ENCODE results near the gene SLC22A2. TPM values are rescaled to one million over a fixed set of nuclear protein-coding genes. Genes with fewer than 3 reads are reported as not detected.

The SLC22A2 gene
- polyA plus RNA-seq, 3 donors, result not detected

DNA sequence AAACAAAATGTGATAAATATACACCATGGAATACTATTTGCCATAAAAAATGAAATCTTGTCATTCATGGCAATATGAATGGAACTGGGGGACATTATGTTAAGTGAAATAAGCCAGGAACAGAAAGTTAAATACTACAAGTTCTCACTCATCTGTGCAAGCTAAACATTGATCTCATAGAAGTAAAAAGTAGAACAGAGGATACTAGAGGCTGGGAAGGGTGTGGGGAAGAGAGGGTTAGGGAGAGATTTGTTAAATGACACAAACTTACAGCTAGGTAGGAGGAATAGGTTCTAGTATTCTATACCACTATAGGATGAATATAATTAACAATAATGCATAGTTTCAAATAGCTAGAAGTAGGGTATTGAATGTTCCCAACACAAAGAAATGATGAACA lies 61.0 kb downstream of the SLC22A2 start:
- Mint-ChIP-seq H3K4me3 (no peak overlapping the region), H3K36me3 (no peaks in the 10 kb centered on the region), H3K27me3 (ENCODE audit: low read depth in 3 of 3) (peaks cover 0 to 7% (median 2%) of the 10 kb centered on the region in 3 donors), H3K9me3 (peaks cover 5 to 20% (median 16%) of the 10 kb centered on the region in 7 donors), H3K4me1 (no peaks in the 10 kb centered on the region), H3K27ac (no peak overlapping the region)
- Histone ChIP-seq H3K4me1 (ENCODE audit: control insufficient read depth in 1 of 2, insufficient read depth in 2 of 2, low read length in 2 of 2) (no peaks in the 10 kb centered on the region), H3K79me2 (ENCODE audit: insufficient read depth, low read length) (no peaks in the 10 kb centered on the region), H3K27me3 (ENCODE audit: control insufficient read depth in 2 of 2, insufficient read depth in 2 of 2, low read length in 2 of 2) (no peaks in the 10 kb centered on the region), H3K9me3 (replicated peaks in 1 of 2; ENCODE audit: control insufficient read depth in 1 of 2, insufficient read depth in 1 of 2, low read length in 2 of 2) (peaks cover 0 to 3% of the 10 kb centered on the region in 2 donors), H3K4me2 (replicated peaks; ENCODE audit: extremely low read depth, low read length, poor library complexity, severe bottlenecking) (no peak overlapping the region), H4K20me1 (ENCODE audit: insufficient read depth, low read length) (no peaks in the 10 kb centered on the region), H3K4me3 (replicated peaks in 1 of 3; ENCODE audit: low read depth in 2 of 3, low read length in 3 of 3) (no peak overlapping the region), H3K27ac (ENCODE audit: low read depth in 1 of 2, low read length in 2 of 2) (no peak overlapping the region), H3K36me3 (replicated peaks in 1 of 2; ENCODE audit: control insufficient read depth in 1 of 2, insufficient read depth in 2 of 2, low read length in 2 of 2) (no peaks in the 10 kb centered on the region), H2AFZ (ENCODE audit: insufficient read depth, low read depth, low read length, poor library complexity, severe bottlenecking) (no peak overlapping the region), H3K9ac (ENCODE audit: insufficient read depth, low read length, poor library complexity, severe bottlenecking) (no peak overlapping the region)
- TF ChIP-seq, protein P1, sequence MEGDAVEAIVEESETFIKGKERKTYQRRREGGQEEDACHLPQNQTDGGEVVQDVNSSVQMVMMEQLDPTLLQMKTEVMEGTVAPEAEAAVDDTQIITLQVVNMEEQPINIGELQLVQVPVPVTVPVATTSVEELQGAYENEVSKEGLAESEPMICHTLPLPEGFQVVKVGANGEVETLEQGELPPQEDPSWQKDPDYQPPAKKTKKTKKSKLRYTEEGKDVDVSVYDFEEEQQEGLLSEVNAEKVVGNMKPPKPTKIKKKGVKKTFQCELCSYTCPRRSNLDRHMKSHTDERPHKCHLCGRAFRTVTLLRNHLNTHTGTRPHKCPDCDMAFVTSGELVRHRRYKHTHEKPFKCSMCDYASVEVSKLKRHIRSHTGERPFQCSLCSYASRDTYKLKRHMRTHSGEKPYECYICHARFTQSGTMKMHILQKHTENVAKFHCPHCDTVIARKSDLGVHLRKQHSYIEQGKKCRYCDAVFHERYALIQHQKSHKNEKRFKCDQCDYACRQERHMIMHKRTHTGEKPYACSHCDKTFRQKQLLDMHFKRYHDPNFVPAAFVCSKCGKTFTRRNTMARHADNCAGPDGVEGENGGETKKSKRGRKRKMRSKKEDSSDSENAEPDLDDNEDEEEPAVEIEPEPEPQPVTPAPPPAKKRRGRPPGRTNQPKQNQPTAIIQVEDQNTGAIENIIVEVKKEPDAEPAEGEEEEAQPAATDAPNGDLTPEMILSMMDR (IDR thresholded peaks at IDR 0.05), result no peak
- intact Hi-C loops (cut with micrococcal nuclease), result no loop called here
- no peak for DNase-seq

DNA sequence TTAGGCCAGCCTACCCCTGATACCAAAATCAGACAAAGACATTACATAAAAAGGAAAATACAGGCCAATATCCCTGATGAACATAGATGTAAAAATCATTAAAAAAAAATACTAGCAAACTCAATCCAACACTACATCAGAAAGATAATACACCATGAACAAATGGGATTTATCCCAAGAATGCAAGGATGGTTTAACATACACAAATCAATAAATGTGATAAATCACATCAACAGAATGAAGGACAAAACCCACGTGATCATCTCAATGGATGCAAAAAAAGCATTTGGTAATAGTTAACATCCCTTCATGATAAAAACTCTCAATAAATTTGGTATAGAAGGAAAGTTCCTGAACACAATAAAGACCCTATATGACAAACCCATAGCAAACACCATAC lies 63.8 kb downstream of the SLC22A2 start:
- no peak overlapping the region for H3K4me3 ChIP-seq (replicated peaks in 1 of 3; ENCODE audit: low read depth in 2 of 3, low read length in 3 of 3)
- Mint-ChIP-seq H3K27ac (no peak overlapping the region), H3K9me3 (peaks cover 11 to 31% (median 22%) of the 10 kb centered on the region in 7 donors), H3K4me1 (no peaks in the 10 kb centered on the region), H3K27me3 (ENCODE audit: low read depth in 3 of 3) (peaks cover 0 to 1% (median 0%) of the 10 kb centered on the region in 3 donors), H3K4me3 (no peak overlapping the region), H3K36me3 (no peaks in the 10 kb centered on the region)
- H4K20me1 ChIP-seq (ENCODE audit: insufficient read depth, low read length), result no peaks in the 10 kb centered on the region
- H3K4me2 ChIP-seq (replicated peaks; ENCODE audit: extremely low read depth, low read length, poor library complexity, severe bottlenecking), result no peak overlapping the region
- no peak overlapping the region for H3K27ac ChIP-seq (ENCODE audit: low read depth in 1 of 2, low read length in 2 of 2)
- intact Hi-C loops (cut with micrococcal nuclease), result no loop called here
- no peak overlapping the region for H2AFZ ChIP-seq (ENCODE audit: insufficient read depth, low read depth, low read length, poor library complexity, severe bottlenecking)
- H3K79me2 ChIP-seq (ENCODE audit: insufficient read depth, low read length), result no peaks in the 10 kb centered on the region
- H3K4me1 ChIP-seq (ENCODE audit: control insufficient read depth in 1 of 2, insufficient read depth in 2 of 2, low read length in 2 of 2), result no peaks in the 10 kb centered on the region
- no peak for DNase-seq
- no CpG with 5 or more reads among the region's 1 CpG for WGBS (ENCODE audit: insufficient coverage)
- TF ChIP-seq, protein P1 (IDR thresholded peaks at IDR 0.05), result no peak
- no peak overlapping the region for H3K9ac ChIP-seq (ENCODE audit: insufficient read depth, low read length, poor library complexity, severe bottlenecking)
- H3K9me3 ChIP-seq (replicated peaks in 1 of 2; ENCODE audit: control insufficient read depth in 1 of 2, insufficient read depth in 1 of 2, low read length in 2 of 2), result peaks cover 13 to 16% of the 10 kb centered on the region in 2 donors
- H3K27me3 ChIP-seq (ENCODE audit: control insufficient read depth in 2 of 2, insufficient read depth in 2 of 2, low read length in 2 of 2), result no peaks in the 10 kb centered on the region
- no peaks in the 10 kb centered on the region for H3K36me3 ChIP-seq (replicated peaks in 1 of 2; ENCODE audit: control insufficient read depth in 1 of 2, insufficient read depth in 2 of 2, low read length in 2 of 2)
